ENCODE data around the gene KLHL25. TPM values are rescaled to one million over a fixed set of nuclear protein-coding genes. Genes with fewer than 3 reads are reported as not detected.
A peak's percentile ranks its signal among the peaks of the same experiment; 100 is the strongest.
"Not testable (repeated sequence)": the region's sequence is repeated elsewhere in the genome, so short reads cannot be mapped to it uniquely, and the experiment has no call there.

Gene KLHL25, protein sequence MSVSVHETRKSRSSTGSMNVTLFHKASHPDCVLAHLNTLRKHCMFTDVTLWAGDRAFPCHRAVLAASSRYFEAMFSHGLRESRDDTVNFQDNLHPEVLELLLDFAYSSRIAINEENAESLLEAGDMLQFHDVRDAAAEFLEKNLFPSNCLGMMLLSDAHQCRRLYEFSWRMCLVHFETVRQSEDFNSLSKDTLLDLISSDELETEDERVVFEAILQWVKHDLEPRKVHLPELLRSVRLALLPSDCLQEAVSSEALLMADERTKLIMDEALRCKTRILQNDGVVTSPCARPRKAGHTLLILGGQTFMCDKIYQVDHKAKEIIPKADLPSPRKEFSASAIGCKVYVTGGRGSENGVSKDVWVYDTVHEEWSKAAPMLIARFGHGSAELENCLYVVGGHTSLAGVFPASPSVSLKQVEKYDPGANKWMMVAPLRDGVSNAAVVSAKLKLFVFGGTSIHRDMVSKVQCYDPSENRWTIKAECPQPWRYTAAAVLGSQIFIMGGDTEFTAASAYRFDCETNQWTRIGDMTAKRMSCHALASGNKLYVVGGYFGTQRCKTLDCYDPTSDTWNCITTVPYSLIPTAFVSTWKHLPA
- total RNA-seq: 6.2 and 7.1 TPM in 2 replicates

DNA sequence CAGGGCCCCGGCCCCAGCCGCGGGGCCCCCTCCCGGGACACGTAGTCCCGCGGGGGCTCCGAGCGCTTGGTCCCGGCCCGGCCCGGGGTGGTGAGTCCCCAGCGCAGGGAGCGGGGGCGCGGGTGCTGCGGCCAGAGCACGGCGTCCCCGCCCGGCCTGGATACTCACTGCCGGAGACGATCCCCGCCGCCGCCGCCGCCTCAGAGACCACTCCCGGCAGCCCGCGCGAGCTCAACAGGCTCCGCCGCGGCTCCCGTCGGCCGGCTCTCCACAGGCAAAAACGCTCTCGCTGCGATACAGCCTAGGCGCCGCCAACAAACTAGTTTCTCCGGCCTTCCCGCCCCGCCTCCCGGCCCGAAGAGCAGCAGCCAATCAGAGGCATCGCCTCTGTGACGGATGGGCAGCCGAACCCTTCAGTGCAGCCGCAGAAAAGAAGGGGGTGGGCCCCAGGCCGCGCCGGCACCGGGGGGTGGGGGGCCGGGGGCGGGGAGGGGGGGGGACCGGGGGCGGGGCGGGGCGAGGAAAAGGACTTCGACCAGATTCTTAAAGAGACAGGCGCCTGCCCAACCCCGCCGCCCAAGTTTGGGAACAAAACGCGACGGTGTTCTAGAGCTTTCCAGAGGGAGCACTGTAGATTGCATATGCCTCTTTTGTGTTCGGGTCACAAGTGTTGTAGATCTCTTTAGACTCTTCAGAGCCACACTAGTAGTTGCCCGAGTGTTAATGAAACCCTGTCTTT, at the start of gene KLHL25:
Gene KLHL25, minus strand, starts transcription at position 328 of the 739 bp plus-strand sequence. CDS start 25,115 bp downstream, outside the sequence.
- peak; percentile 83 for DNase-seq (ENCODE audit: low read depth)

- DNase-seq (ENCODE audit: low read depth): no peak
These were observed 46.1 kb upstream of the KLHL25 start for GRCh38 chr15:85840802-85841152.

DNA sequence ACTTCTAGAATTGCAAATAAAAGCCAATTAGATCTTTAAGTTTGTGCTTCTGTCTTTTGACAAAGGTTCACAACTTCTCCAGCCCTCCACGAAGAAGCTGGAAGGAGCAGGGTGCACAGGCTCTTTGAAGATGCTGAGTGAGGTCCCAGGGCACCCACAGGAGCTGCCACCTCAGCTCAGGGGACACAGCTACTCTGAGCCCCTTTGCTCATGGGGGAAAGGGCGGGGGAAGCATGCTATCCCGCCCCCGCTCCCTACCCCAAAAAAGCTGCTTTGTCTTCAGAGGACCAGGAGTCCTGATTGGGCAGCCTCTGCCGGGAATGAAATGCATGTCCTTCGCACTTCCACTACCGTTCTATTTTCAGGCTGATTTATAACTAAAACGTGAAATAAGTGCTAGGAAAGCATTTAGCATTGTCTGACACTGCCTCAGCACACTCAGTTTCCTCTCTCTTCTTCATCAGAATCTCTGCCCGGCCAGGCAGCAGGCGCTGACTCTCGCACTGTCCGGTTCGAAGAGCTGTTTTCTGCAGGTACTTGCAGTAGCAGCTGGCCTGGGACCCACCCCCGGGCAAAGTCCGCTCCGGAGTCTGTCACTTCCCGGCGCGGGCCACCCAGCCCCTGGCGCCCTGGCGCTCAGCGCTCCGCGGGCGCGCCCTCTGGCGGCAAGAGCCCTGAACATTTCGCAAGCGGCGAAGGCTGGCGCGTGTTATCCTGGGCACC, 45.5 kb upstream of the KLHL25 start:
- peak; percentile 63 for DNase-seq (ENCODE audit: low read depth)

GRCh38 chr15:85839643-85840042, 44.9 kb upstream of the KLHL25 start:
- no peak for DNase-seq (ENCODE audit: low read depth)

DNA sequence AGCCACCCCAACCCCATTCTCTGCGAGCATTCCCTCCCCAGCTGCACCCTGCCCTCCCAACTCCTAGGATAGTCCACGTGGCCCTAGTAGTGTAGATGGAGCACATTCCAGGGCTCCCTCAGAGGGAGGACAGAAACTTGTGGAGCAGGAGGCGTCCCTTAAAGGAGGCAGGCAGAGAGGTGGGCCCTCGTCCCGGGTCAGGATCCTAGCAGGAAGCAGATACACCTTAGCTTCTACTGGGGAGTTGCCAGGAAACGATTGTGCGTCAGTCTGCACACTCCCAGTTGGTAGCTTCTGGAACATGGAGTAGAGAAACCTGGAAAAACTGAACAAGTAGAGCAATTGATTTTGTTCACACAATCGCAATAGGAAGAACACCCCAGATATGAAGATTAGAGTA, 43.9 kb upstream of the KLHL25 start:
- no peak for DNase-seq (ENCODE audit: low read depth)

- no peak for DNase-seq (ENCODE audit: low read depth)
These were observed 43.2 kb upstream of the KLHL25 start for GRCh38 chr15:85837881-85838280.

- peak; percentile 51 for DNase-seq (ENCODE audit: low read depth)
These were observed 42.3 kb upstream of the KLHL25 start for GRCh38 chr15:85837011-85837433.

- DNase-seq (ENCODE audit: low read depth): no peak
These were observed 39.9 kb upstream of the KLHL25 start for GRCh38 chr15:85834651-85835050.

- no peak for DNase-seq (ENCODE audit: low read depth)
These were observed 37.7 kb upstream of the KLHL25 start for GRCh38 chr15:85832394-85832793.

DNA sequence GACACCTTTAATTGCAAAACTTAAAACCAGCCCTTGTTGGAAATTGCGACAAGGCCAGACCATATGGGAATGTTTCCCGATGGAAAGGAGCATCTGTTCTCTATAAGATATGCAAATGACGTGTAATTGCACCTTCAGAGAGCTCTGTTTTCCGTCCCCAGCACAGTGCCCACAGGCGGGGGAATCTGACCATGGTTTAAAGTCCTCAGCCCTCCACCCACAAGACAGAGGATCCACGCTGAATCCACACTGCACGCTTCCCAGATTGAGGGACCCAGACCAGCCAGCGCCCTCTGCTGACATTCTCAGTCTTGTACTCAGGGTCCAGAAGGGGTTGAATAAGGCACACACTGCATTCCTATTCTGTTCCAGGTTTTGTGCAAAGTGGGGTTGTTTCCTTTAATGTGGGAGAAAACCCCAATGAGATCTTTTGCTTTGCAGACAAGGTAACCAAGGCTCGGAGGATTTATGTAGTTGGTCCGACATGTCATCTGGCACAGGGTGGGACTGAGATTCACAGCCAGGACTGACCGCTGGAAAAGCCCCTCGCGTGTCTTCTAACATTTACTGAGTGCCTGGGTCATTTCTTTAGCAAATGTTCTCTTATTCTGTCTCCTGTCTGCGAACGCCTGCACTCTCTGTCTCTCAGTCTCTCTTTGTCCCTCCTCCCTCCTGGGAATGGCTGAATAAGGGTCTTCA, 36.8 kb upstream of the KLHL25 start:
- DNase-seq (ENCODE audit: low read depth): peak; percentile 29

GRCh38 chr15:85829754-85830153, 35.0 kb upstream of the KLHL25 start:
- DNase-seq (ENCODE audit: low read depth): not testable (repeated sequence)

GRCh38 chr15:85828874-85829273, 34.1 kb upstream of the KLHL25 start:
- no peak for DNase-seq (ENCODE audit: low read depth)

DNA sequence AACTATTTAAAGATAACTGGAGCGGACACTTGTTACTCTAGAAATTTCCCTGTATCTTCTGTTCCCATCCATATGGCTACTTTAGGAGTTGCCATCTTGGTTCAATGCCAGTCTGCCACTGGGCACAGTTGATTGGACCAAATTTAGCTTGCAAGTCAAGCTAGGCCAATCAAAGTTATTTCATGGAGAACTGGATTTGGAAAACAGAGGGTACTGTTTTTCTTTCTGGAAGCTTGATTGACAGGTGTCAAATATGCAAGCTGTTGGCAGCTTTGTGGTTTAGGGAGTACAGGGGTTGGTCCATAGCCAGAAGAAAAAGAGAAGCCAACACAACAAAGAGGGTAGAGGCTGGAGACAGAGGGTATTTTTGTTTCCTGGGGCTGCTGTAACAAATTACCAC, 33.4 kb upstream of the KLHL25 start:
- no peak for DNase-seq (ENCODE audit: low read depth)

GRCh38 chr15:85826756-85827515, 32.2 kb upstream of the KLHL25 start:
- DNase-seq (ENCODE audit: low read depth): peak; percentile 16

- DNase-seq (ENCODE audit: low read depth): no peak
These were observed 31.0 kb upstream of the KLHL25 start for GRCh38 chr15:85825719-85826118.

- no peak for DNase-seq (ENCODE audit: low read depth)
These were observed 30.4 kb upstream of the KLHL25 start for GRCh38 chr15:85825118-85825517.

GRCh38 chr15:85821545-85821944, 26.8 kb upstream of the KLHL25 start:
- DNase-seq (ENCODE audit: low read depth): no peak

- no peak for DNase-seq (ENCODE audit: low read depth)
These were observed 25.2 kb upstream of the KLHL25 start for GRCh38 chr15:85819938-85820337.

DNA sequence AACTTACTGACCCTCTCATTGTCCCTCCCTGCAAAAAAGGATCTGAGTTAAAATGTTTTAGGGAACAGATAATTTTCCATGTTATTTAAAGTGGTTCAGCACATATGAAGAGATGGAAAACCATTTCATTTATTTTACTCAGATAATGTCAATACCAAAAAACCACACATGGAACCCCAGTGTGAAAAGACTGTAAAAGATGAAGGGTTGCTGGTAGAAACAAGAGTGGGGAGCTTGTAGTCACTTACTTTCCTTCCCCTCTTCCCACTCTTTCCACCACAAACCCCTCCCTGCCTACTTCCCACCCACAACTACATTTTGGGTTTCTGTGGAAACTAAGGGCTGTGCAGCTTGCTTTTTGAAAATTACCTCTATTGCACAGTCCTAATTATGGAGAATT, 18.5 kb upstream of the KLHL25 start:
- no peak for DNase-seq (ENCODE audit: low read depth)

DNA sequence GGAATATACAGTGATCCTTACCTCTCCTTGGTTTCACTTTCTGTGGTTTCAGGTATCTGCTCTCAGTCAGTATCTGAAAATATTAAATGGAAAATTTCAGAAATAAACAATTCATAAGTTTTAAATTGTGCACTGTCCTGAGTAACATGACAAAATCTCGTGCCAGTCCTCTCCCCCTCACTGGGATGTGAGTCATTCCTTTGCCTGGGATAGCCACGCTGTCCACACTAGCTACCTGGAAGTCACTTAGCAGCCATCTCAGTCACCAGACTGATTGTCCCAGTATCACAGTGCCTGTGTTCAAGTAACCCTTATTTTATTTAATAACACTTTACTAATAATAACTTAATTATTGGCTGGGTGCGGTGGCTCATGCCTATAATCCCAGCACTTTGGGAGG, 15.3 kb upstream of the KLHL25 start:
- no peak for DNase-seq (ENCODE audit: low read depth)

DNA sequence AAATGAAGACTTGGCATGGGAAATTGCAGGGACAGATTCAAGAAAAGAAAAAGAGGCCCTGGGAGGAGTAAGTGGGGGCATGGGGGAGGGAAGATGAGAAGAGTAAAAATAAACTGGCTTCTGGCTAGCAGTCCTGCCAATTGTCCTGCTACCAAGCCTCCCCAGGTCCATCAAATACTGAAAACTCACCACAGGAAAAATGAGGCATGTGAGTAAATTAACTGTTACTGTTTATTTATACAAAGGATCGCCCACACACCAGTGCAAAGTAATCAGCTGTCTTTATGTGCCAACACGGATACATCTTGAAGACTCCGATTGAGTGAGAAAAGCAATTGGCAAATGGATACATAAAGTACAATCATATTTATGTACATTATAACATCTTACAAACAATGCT, 10.7 kb upstream of the KLHL25 start:
- peak; percentile 16 for DNase-seq (ENCODE audit: low read depth)
